ENCODE measurements around the gene EIF1AD. TPM values are rescaled to one million over a fixed set of nuclear protein-coding genes. Genes with fewer than 3 reads are reported as not detected.

EIF1AD gene
- total RNA-seq (10 to 100 TPM; 27.4 to 33.2 TPM), polyA plus RNA-seq (10 to 100 TPM; 22.0 to 29.9 TPM)
- long read RNA-seq, donor 1, partial matches to known transcripts, result 0 of 3 reads
- long read RNA-seq, donor 1, other reads (novel, unspliced or antisense), result 0 of 3 reads
- long read RNA-seq, donor 2, partial matches to known transcripts, result 0 of 1 reads
- long read RNA-seq, donor 2, other reads (novel, unspliced or antisense), result 0 of 1 reads
- long read RNA-seq, donor 3, partial matches to known transcripts, result 0 of 1 reads
- long read RNA-seq, donor 3, other reads (novel, unspliced or antisense), result 0 of 1 reads
- long read RNA-seq, donor 4, partial matches to known transcripts, result 0 of 2 reads
- long read RNA-seq, donor 4, other reads (novel, unspliced or antisense), result 0 of 2 reads
- long read RNA-seq, donor 5, partial matches to known transcripts, result 0 of 5 reads
- long read RNA-seq, donor 5, other reads (novel, unspliced or antisense), result 0 of 5 reads

GRCh38 chr11:66001942-66002647 lies at the start of gene EIF1AD, which contains the start of gene BANF1:
Gene EIF1AD (minus strand): TSS chr11:66002157. CDS start chr11:66000389, 1,768 bp downstream.
Gene BANF1 (plus strand): TSS chr11:66002503. CDS start chr11:66003251, 748 bp downstream.
- WGBS, 2 donors, result 1% methylated on average over 53 to 55 of the region's 55 CpGs
- peak; percentile 92 for ATAC-seq (ENCODE audit: insufficient read depth, low FRiP score)
- Histone ChIP-seq H3K9ac (ENCODE audit: insufficient read depth in 1 of 2, low read length in 2 of 2) (peak within 1 kb of the TSS; percentile 49 to 79), H3K36me3 (ENCODE audit: control insufficient read depth in 4 of 4, insufficient read depth in 4 of 4, low read length in 4 of 4) (peaks cover 21 to 43% (median 40%) of the 10 kb centered on the region in 4 donors), H3K27me3 (ENCODE audit: control insufficient read depth in 3 of 3, insufficient read depth in 3 of 3, low read length in 2 of 3) (no peaks in the 10 kb centered on the region), H3K4me1 (ENCODE audit: control insufficient read depth in 5 of 5, insufficient read depth in 5 of 5, low read length in 5 of 5) (peaks cover 0 to 13% (median 5%) of the 10 kb centered on the region in 5 donors), H3K9me3 (ENCODE audit: control insufficient read depth in 4 of 4, insufficient read depth in 3 of 4, low read length in 3 of 4) (no peaks in the 10 kb centered on the region), H3K27ac (ENCODE audit: low read depth in 1 of 2, low read length in 1 of 2) (peak within 1 kb of the TSS; percentile 93 to 95), H3K4me3 (peak within 1 kb of the TSS; percentile 86)
- DNase-seq, result peak; percentile 95 to 99 (median 98)
- no peak for TF ChIP-seq CTCF (IDR thresholded peaks at IDR 0.05; ENCODE audit: control extremely low read depth, extremely low read depth)

GRCh38 chr11:66051371-66051765 lies 49.4 kb upstream of the EIF1AD start:
- whole genome bisulfite sequencing, 2 donors, result 29 to 33% methylated on average over 12 of the region's 12 CpGs

GRCh38 chr11:66050581-66051231 lies 48.7 kb upstream of the EIF1AD start:
- no peak overlapping the region for H3K4me3 ChIP-seq
- TF ChIP-seq CTCF (IDR thresholded peaks at IDR 0.05; ENCODE audit: control extremely low read depth, extremely low read depth), result no peak
- H3K36me3 ChIP-seq (ENCODE audit: control insufficient read depth in 4 of 4, insufficient read depth in 4 of 4, low read length in 4 of 4), result peaks cover 8 to 13% (median 10%) of the 10 kb centered on the region in 4 donors
- DNase-seq, result no peak
- H3K9me3 ChIP-seq (ENCODE audit: control insufficient read depth in 4 of 4, insufficient read depth in 3 of 4, low read length in 3 of 4), result no peaks in the 10 kb centered on the region
- ATAC-seq (ENCODE audit: insufficient read depth, low FRiP score), result no peak
- H3K9ac ChIP-seq (ENCODE audit: insufficient read depth in 1 of 2, low read length in 2 of 2), result peak overlapping the region; percentile 60 to 82
- H3K27ac ChIP-seq (ENCODE audit: low read depth in 1 of 2, low read length in 1 of 2), result no peak overlapping the region
- peaks cover 0 to 11% (median 5%) of the 10 kb centered on the region in 3 donors for H3K27me3 ChIP-seq (ENCODE audit: control insufficient read depth in 3 of 3, insufficient read depth in 3 of 3, low read length in 2 of 3)
- WGBS, 2 donors, result 86 to 91% methylated on average over 5 of the region's 5 CpGs
- H3K4me1 ChIP-seq (ENCODE audit: control insufficient read depth in 5 of 5, insufficient read depth in 5 of 5, low read length in 5 of 5), result peaks cover 4 to 20% (median 8%) of the 10 kb centered on the region in 5 donors

More at GRCh38 chr11:66051371-66051765, 49.4 kb upstream of the EIF1AD start:
- peak overlapping the region; percentile 52 for H3K4me3 ChIP-seq
- H3K9me3 ChIP-seq (ENCODE audit: control insufficient read depth in 4 of 4, insufficient read depth in 3 of 4, low read length in 3 of 4), result no peaks in the 10 kb centered on the region
- H3K27ac ChIP-seq (ENCODE audit: low read depth in 1 of 2, low read length in 1 of 2), result peak overlapping the region; percentile 92
- H3K4me1 ChIP-seq (ENCODE audit: control insufficient read depth in 5 of 5, insufficient read depth in 5 of 5, low read length in 5 of 5), result peaks cover 4 to 20% (median 8%) of the 10 kb centered on the region in 5 donors
- DNase-seq (no peak), ATAC-seq (ENCODE audit: insufficient read depth, low FRiP score) (no peak)
- H3K36me3 ChIP-seq (ENCODE audit: control insufficient read depth in 4 of 4, insufficient read depth in 4 of 4, low read length in 4 of 4), result peaks cover 9 to 13% (median 11%) of the 10 kb centered on the region in 4 donors
- H3K9ac ChIP-seq (ENCODE audit: insufficient read depth in 1 of 2, low read length in 2 of 2), result peak overlapping the region; percentile 60 to 82
- H3K27me3 ChIP-seq (ENCODE audit: control insufficient read depth in 3 of 3, insufficient read depth in 3 of 3, low read length in 2 of 3), result peaks cover 0 to 11% (median 5%) of the 10 kb centered on the region in 3 donors
- no peak for TF ChIP-seq CTCF (IDR thresholded peaks at IDR 0.05; ENCODE audit: control extremely low read depth, extremely low read depth)

Data from lung (tissue), 16 donors.